Measurements from ENCODE around the gene SLC14A1. TPM values are rescaled to one million over a fixed set of nuclear protein-coding genes. Genes with fewer than 3 reads are reported as not detected.
A peak's percentile ranks its signal among the peaks of the same experiment; 100 is the strongest.

The SLC14A1 gene
- total and polyA plus RNA-seq, 2 of the 4 experiments (the other 2 are of a cell fraction) = 20.5 to 31.9 TPM

- Histone ChIP-seq H3K9me3 (ENCODE audit: control insufficient read depth, insufficient read depth, low read length) (no peaks in the 10 kb centered on the region), H4K91ac (ENCODE audit: insufficient read depth, low read depth, low read length) (peak overlapping the region; percentile 75), H3K27ac (ENCODE audit: insufficient read depth, low read length) (0 out of 2 replicates have a peak overlapping the region, but pooled peaks have one; percentile 11), H3K36me3 (ENCODE audit: control insufficient read depth, insufficient read depth, low read length) (no peaks in the 10 kb centered on the region), H2AK5ac (ENCODE audit: low read depth, low read length) (peak overlapping the region; percentile 68), H3K79me1 (ENCODE audit: low read depth in 1 of 2, low read length in 2 of 2) (peaks cover 0 to 10% of the 10 kb centered on the region in 2 experiments; a peak in 2 of 4 replicates), H3K4ac (ENCODE audit: low read depth, low read length) (peak overlapping the region; percentile 69), H3K4me3 (ENCODE audit: insufficient read depth, low read depth, low read length) (no peak overlapping the region), H2AFZ (replicated peaks; ENCODE audit: low read length, poor library complexity) (peak overlapping the region; percentile 9), H3K14ac (replicated peaks; ENCODE audit: low read depth, low read length) (peak overlapping the region; percentile 50), H3K4me2 (ENCODE audit: low read depth, low read length) (no peak overlapping the region), H4K8ac (ENCODE audit: low read depth in 2 of 2, low read length in 2 of 2) (peak overlapping the region in 1 of 2 experiments; percentile 92; a peak in 2 of 4 replicates), H2BK120ac (ENCODE audit: low read depth, low read length) (peak overlapping the region; percentile 70), H2AK9ac (replicated peaks; ENCODE audit: low read depth, low read length, poor library complexity) (peak overlapping the region; percentile 47), H3K9ac (ENCODE audit: low read depth, low read length) (no peak overlapping the region), H2BK5ac (ENCODE audit: low read depth, low read length, poor library complexity, severe bottlenecking) (peak overlapping the region; percentile 48), H3K27me3 (ENCODE audit: control insufficient read depth, insufficient read depth, low read length) (no peaks in the 10 kb centered on the region), H3K23ac (ENCODE audit: low read depth, low read length) (no peak overlapping the region; the same call in 1 of the 2 replicates), H3K9me1 (ENCODE audit: insufficient read depth, low read length) (peaks cover 16% of the 10 kb centered on the region), H4K20me1 (ENCODE audit: insufficient read depth, low read length) (no peaks in the 10 kb centered on the region), H3K4me1 (ENCODE audit: control insufficient read depth, insufficient read depth, low read length) (peaks cover 27% of the 10 kb centered on the region), H4K5ac (ENCODE audit: low read depth, low read length) (peak overlapping the region; percentile 61; the same call in 1 of the 2 replicates), H3K56ac (ENCODE audit: extremely low read depth, insufficient read depth, low read length) (peak overlapping the region; percentile 45; the same call in 1 of the 2 replicates), H3K18ac (ENCODE audit: low read depth, low read length) (peak overlapping the region; percentile 74), H2BK20ac (ENCODE audit: low read depth, low read length) (peak overlapping the region; percentile 87), H2BK15ac (ENCODE audit: low read depth, low read length) (peak overlapping the region; percentile 16; the same call in 1 of the 3 replicates)
- no CpG with 5 or more reads among the region's 3 CpGs for WGBS, 2 experiments (ENCODE audit: extremely low coverage in 2 of 2, insufficient read length in 1 of 2)
- ATAC-seq (ENCODE audit: low read depth) = no peak
- intact Hi-C loops (cut with micrococcal nuclease) = no loop called here
- DNase-seq = no peak
- no TSS peak for BruUV-seq (replicated peaks)
- in situ Hi-C loops (cut with MboI; ENCODE audit: low sequenced_read_pairs) = loop anchor here (10.0 kb wide), 1 partner anchor 58 kb away; no protein-coding TSS in a partner anchor
- CTCF ChIA-PET = no interaction called here
- TF ChIP-seq, protein P1, sequence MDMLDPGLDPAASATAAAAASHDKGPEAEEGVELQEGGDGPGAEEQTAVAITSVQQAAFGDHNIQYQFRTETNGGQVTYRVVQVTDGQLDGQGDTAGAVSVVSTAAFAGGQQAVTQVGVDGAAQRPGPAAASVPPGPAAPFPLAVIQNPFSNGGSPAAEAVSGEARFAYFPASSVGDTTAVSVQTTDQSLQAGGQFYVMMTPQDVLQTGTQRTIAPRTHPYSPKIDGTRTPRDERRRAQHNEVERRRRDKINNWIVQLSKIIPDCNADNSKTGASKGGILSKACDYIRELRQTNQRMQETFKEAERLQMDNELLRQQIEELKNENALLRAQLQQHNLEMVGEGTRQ (IDR thresholded peaks at IDR 0.05; ENCODE audit: low read depth, low read length) = no peak
- TF ChIP-seq SMC3 (IDR thresholded peaks at IDR 0.05; ENCODE audit: low read depth, low read length) (no peak), RFX5 (IDR thresholded peaks at IDR 0.05; ENCODE audit: low read depth, low read length) (no peak)
- POLR2A ChIA-PET (ENCODE audit: unreplicated experiment) = no interaction called here
- dilution Hi-C loops (cut with HindIII; ENCODE audit: low sequenced_read_pairs, unreplicated experiment) = no loop called here
Observed at GRCh38 chr18:45786941-45787340, 63.0 kb downstream of the SLC14A1 start.
